HG02798 (cell line): ENCODE measurements around the gene SARDH.

Experiments
- ATAC-seq: cut with Tn5 transposase; IDR thresholded peaks from one replicate; pipeline ENCODE4 v1.9.1; 2021; ENCODE audit warnings: mild to moderate bottlenecking; ENCODE audit not compliant: unreplicated experiment, poor library complexity

Gene SARDH

GRCh38 chr9:133737774-133738639, at the start of gene SARDH:
TSS of gene SARDH (minus strand) at chr9:133738352. CDS start at chr9:133734173, 4,179 bp downstream.
- ATAC-seq = no peak

GRCh38 chr9:133787754-133788025, 49.5 kb upstream of the SARDH start:
- peak; percentile 63 for ATAC-seq

- no peak for ATAC-seq
These were observed 49.0 kb upstream of the SARDH start for GRCh38 chr9:133786907-133787753.

- ATAC-seq = no peak
These were observed 48.2 kb upstream of the SARDH start for GRCh38 chr9:133786371-133786753.

- ATAC-seq = no peak
These were observed 47.7 kb upstream of the SARDH start for GRCh38 chr9:133785753-133786370.

- no peak for ATAC-seq
These were observed 46.8 kb upstream of the SARDH start for GRCh38 chr9:133784731-133785561.

GRCh38 chr9:133783331-133783731, 45.2 kb upstream of the SARDH start:
- no peak for ATAC-seq

- ATAC-seq = no peak
These were observed 44.3 kb upstream of the SARDH start for GRCh38 chr9:133782157-133783130.

GRCh38 chr9:133781828-133782135, 43.6 kb upstream of the SARDH start:
- no peak for ATAC-seq

- ATAC-seq = no peak
These were observed 43.0 kb upstream of the SARDH start for GRCh38 chr9:133780962-133781827.

GRCh38 chr9:133780404-133780945, 42.3 kb upstream of the SARDH start:
- ATAC-seq = no peak

- no peak for ATAC-seq
These were observed 41.6 kb upstream of the SARDH start for GRCh38 chr9:133779516-133780403.

GRCh38 chr9:133779081-133779480, 40.9 kb upstream of the SARDH start:
- ATAC-seq = no peak

GRCh38 chr9:133778336-133779013, 40.3 kb upstream of the SARDH start:
- no peak for ATAC-seq

- no peak for ATAC-seq
These were observed 39.7 kb upstream of the SARDH start for GRCh38 chr9:133777871-133778270.

- no peak for ATAC-seq
These were observed 39.1 kb upstream of the SARDH start for GRCh38 chr9:133777068-133777791.
